Trophoblast cell (in vitro differentiated cells and primary cell): ENCODE data around the gene VMP1.

Experiments
- DNase-seq, 2 donors: peaks; one replicate each; pipeline ENCODE4 v3.0.0-alpha.2; 2016
- H2AFZ ChIP-seq: 2 replicates; pipeline ENCODE4 v1.6.1; 2013; ENCODE audit warnings: low read length, moderate library complexity, mild to moderate bottlenecking; ENCODE audit not compliant: insufficient read depth, poor library complexity
- H2AK5ac ChIP-seq: 2 replicates; pipeline ENCODE4 v1.6.1; 2013; ENCODE audit warnings: mild to moderate bottlenecking, low read length
- H2BK120ac ChIP-seq: 2 replicates; pipeline ENCODE4 v1.6.1; 2013; ENCODE audit warnings: low read length, mild to moderate bottlenecking, moderate library complexity; ENCODE audit not compliant: insufficient read depth, poor library complexity
- H2BK12ac ChIP-seq: 2 replicates; pipeline ENCODE4 v1.6.1; 2013; ENCODE audit warnings: mild to moderate bottlenecking, low read length, moderate library complexity
- H2BK5ac ChIP-seq: 2 replicates; pipeline ENCODE4 v1.6.1; 2013; ENCODE audit warnings: low read length, low read depth, moderate library complexity, mild to moderate bottlenecking; ENCODE audit not compliant: poor library complexity
- H3K14ac ChIP-seq: 2 replicates; pipeline ENCODE4 v1.6.1; 2013; ENCODE audit warnings: mild to moderate bottlenecking, low read length
- H3K18ac ChIP-seq: 2 replicates; pipeline ENCODE4 v1.6.1; 2013; ENCODE audit warnings: mild to moderate bottlenecking, low read length
- H3K23ac ChIP-seq: 2 replicates; pipeline ENCODE4 v1.6.1; 2013; ENCODE audit warnings: low read length
- H3K27ac ChIP-seq: 2 replicates; pipeline ENCODE4 v1.5.1; 2013; ENCODE audit warnings: low read depth, mild to moderate bottlenecking, inconsistent platforms, low read length, moderate library complexity
- H3K27me3 ChIP-seq: 2 replicates; pipeline ENCODE4 v1.6.1; 2013; ENCODE audit warnings: inconsistent platforms, mild to moderate bottlenecking, low read length, moderate library complexity; ENCODE audit not compliant: insufficient read depth
- H3K36me3 ChIP-seq, 2 experiments: 1 replicate in 1 of 2; 2 replicates in 1 of 2; pipeline ENCODE4 v1.6.1; 2013; ENCODE audit warnings: low read length in 2 of 2, mild to moderate bottlenecking in 2 of 2, moderate library complexity in 1 of 2; ENCODE audit not compliant: insufficient read depth in 2 of 2, control insufficient read depth in 1 of 2
- H3K4ac ChIP-seq: 2 replicates; pipeline ENCODE4 v1.6.1; 2013; ENCODE audit warnings: low read depth, mild to moderate bottlenecking, low read length, moderate library complexity
- H3K4me1 ChIP-seq, 2 experiments: 1 replicate in 1 of 2; 2 replicates in 1 of 2; pipeline ENCODE4 v1.6.1; 2013; ENCODE audit warnings: low read length in 2 of 2, mild to moderate bottlenecking in 2 of 2, moderate library complexity in 1 of 2; ENCODE audit not compliant: insufficient read depth in 2 of 2, control insufficient read depth in 1 of 2
- H3K4me2 ChIP-seq: 2 replicates; pipeline ENCODE4 v1.6.1; 2013; ENCODE audit warnings: inconsistent platforms, mild to moderate bottlenecking, low read length, moderate library complexity
- H3K4me3 ChIP-seq: 2 replicates; pipeline ENCODE4 v1.5.1; 2013; ENCODE audit warnings: mild to moderate bottlenecking, low read depth, low read length, inconsistent platforms
- H3K79me1 ChIP-seq: one replicate; pipeline ENCODE4 v1.6.1; 2013; ENCODE audit warnings: low read length
- H3K79me2 ChIP-seq: 2 replicates; pipeline ENCODE4 v1.6.1; 2013; ENCODE audit warnings: low read length, mild to moderate bottlenecking; ENCODE audit not compliant: control insufficient read depth, insufficient read depth, poor library complexity
- H3K9ac ChIP-seq: 2 replicates; pipeline ENCODE4 v1.6.1; 2013; ENCODE audit warnings: mild to moderate bottlenecking, low read length
- H3K9me3 ChIP-seq: 2 replicates; pipeline ENCODE4 v1.6.1; 2013; ENCODE audit warnings: low read depth, mild to moderate bottlenecking, control low read depth, inconsistent platforms, low read length; ENCODE audit not compliant: insufficient read depth
- H4K12ac ChIP-seq: 2 replicates; pipeline ENCODE4 v1.6.1; 2013; ENCODE audit warnings: low read depth, mild to moderate bottlenecking, low read length, moderate library complexity
- H4K8ac ChIP-seq: 2 replicates; pipeline ENCODE4 v1.6.1; 2013; ENCODE audit warnings: low read depth, mild to moderate bottlenecking, low read length, moderate library complexity
- H4K91ac ChIP-seq: one replicate; pipeline ENCODE4 v1.6.1; 2013; ENCODE audit warnings: low read depth, mild to moderate bottlenecking, low read length, moderate library complexity
- WGBS: extraction: QIAGEN DNeasy Blood & Tissue Kit; methylation state at CpG from one replicate; pipeline ENCODE4 v1.1.7; 2013; ENCODE audit warnings: missing lambda C conversion rate; ENCODE audit not compliant: insufficient read length, insufficient coverage; ENCODE audit errors: extremely low coverage; 5-methylcytosine and 5-hydroxymethylcytosine counted together

Gene VMP1

DNA sequence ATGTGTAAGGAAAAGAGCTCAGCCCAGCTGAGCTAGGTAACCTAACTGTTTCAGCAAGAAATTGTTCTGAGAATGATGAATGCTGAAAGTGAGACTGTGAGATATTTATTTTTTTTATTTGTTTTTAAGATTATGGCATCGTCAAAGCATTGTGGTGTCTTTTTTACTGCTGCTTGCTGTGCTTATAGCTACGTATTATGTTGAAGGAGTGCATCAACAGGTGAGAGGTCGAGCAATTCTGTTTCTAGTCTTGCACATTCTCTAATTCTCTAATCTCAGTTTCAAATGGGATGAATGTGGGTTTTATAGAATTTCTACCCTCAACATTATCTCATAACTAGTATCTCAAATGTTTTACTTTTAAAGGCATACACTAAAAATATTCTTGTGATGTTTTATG lies 29.9 kb downstream of the VMP1 start:
- H3K79me1 ChIP-seq = no peaks in the 10 kb centered on the region
- no peak overlapping the region for H3K4ac ChIP-seq
- no peak overlapping the region for H3K9ac ChIP-seq
- no peak overlapping the region for H2AK5ac ChIP-seq
- no peaks in the 10 kb centered on the region for H3K4me1 ChIP-seq
- H4K91ac ChIP-seq = no peak overlapping the region
- 100% methylated on average over 1 of the region's 3 CpGs for WGBS
- peaks cover 0 to 8% of the 10 kb centered on the region in 2 experiments for H3K36me3 ChIP-seq
- no peak overlapping the region for H4K8ac ChIP-seq
- no peaks in the 10 kb centered on the region for H3K27me3 ChIP-seq
- H2BK5ac ChIP-seq = no peak overlapping the region
- no peak overlapping the region for H3K18ac ChIP-seq
- no peak overlapping the region for H3K14ac ChIP-seq
- no peak overlapping the region for H4K12ac ChIP-seq
- H3K4me3 ChIP-seq = no peak overlapping the region
- H3K9me3 ChIP-seq = no peaks in the 10 kb centered on the region
- no peak overlapping the region for H3K4me2 ChIP-seq
- no peak overlapping the region for H2BK12ac ChIP-seq
- no peaks in the 10 kb centered on the region for H3K79me2 ChIP-seq
- no peak overlapping the region for H3K23ac ChIP-seq
- no peak for DNase-seq
- no peak overlapping the region for H2BK120ac ChIP-seq
- no peak overlapping the region for H2AFZ ChIP-seq
- H3K27ac ChIP-seq = no peak overlapping the region

DNA sequence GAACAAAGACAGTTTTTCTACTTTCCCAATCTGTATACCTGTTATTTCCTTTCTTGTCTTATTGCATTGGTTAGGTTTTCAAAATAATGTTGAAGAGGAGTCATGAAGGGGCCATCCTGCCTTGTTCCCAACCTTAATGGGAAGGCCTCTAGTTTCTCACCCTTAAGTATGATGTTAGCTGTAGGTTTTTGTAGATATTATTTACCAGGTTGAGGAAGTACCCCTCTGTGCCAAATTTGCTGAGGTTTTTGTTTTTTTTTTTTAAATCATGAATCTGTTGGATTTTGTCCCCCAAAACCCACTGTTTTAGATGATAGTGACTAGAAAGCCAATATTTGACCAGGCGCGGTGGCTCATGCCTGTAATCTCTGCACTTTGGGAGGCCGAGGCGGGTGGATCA lies 36.4 kb downstream of the VMP1 start:
- Histone ChIP-seq H3K4me1 (no peaks in the 10 kb centered on the region), H2AFZ (no peak overlapping the region), H3K27me3 (no peaks in the 10 kb centered on the region), H3K27ac (no peak overlapping the region), H2BK5ac (no peak overlapping the region), H2AK5ac (no peak overlapping the region), H4K91ac (no peak overlapping the region), H3K14ac (no peak overlapping the region), H3K4ac (no peak overlapping the region), H3K9me3 (peaks cover 2% of the 10 kb centered on the region), H3K23ac (no peak overlapping the region), H2BK120ac (no peak overlapping the region), H3K79me2 (no peaks in the 10 kb centered on the region), H2BK12ac (no peak overlapping the region), H4K8ac (no peak overlapping the region), H3K79me1 (no peaks in the 10 kb centered on the region), H4K12ac (no peak overlapping the region), H3K9ac (no peak overlapping the region), H3K4me2 (no peak overlapping the region), H3K36me3 (peaks cover 2 to 3% of the 10 kb centered on the region in 2 experiments), H3K18ac (no peak overlapping the region), H3K4me3 (no peak overlapping the region)
- DNase-seq = no peak
- no CpG with 5 or more reads among the region's 4 CpGs for WGBS

GRCh38 chr17:59745040-59745439 lies 37.6 kb downstream of the VMP1 start:
- Histone ChIP-seq H3K4me2 (no peak overlapping the region), H3K4me3 (no peak overlapping the region), H3K4me1 (no peaks in the 10 kb centered on the region), H3K9ac (no peak overlapping the region), H3K9me3 (peaks cover 2% of the 10 kb centered on the region), H2BK5ac (no peak overlapping the region), H3K23ac (no peak overlapping the region), H4K12ac (no peak overlapping the region), H3K79me1 (no peaks in the 10 kb centered on the region), H3K27me3 (no peaks in the 10 kb centered on the region), H3K27ac (no peak overlapping the region), H3K4ac (no peak overlapping the region), H4K8ac (no peak overlapping the region), H3K14ac (no peak overlapping the region), H3K36me3 (peaks cover 2 to 3% of the 10 kb centered on the region in 2 experiments), H2BK12ac (no peak overlapping the region), H3K79me2 (no peaks in the 10 kb centered on the region), H2BK120ac (no peak overlapping the region), H2AK5ac (no peak overlapping the region), H3K18ac (no peak overlapping the region), H2AFZ (no peak overlapping the region), H4K91ac (no peak overlapping the region)
- WGBS = no CpG with 5 or more reads among the region's 2 CpGs
- DNase-seq = no peak

DNA sequence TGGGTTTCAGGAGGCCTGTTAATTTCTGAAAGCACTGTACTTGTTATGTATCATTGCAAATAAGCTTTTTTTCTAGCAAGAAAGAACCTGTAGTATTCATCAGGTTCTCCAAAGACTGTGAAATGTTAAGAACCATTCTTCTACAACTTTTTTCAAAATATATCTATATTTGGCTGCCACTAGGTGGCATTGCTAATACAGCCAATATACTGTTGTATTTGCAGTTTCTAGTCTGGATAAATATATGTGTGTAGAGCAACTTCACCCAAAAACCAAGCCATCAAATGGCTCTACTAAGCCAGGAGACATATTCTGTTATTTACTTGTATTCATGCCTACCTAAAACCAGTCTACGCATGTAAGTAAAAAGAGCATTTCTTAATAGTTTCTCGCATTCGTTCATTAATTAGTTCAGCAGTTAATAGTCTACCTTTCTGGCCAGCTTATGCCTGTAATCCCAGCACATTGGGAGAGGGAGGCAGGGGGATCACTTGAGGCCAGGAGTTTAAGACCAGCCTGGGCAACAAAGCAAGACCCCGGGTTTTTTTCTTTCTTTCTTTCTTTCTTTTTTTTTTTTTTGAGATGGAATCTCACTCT lies 39.5 kb downstream of the VMP1 start:
- Histone ChIP-seq H3K79me1 (peaks cover 2% of the 10 kb centered on the region), H4K91ac (no peak overlapping the region), H4K8ac (no peak overlapping the region), H2AK5ac (no peak overlapping the region), H2AFZ (no peak overlapping the region), H3K27ac (no peak overlapping the region), H4K12ac (no peak overlapping the region), H2BK12ac (no peak overlapping the region), H2BK120ac (no peak overlapping the region), H3K9me3 (peaks cover 2% of the 10 kb centered on the region), H3K4me2 (no peak overlapping the region), H3K27me3 (no peaks in the 10 kb centered on the region), H2BK5ac (no peak overlapping the region), H3K9ac (no peak overlapping the region), H3K23ac (no peak overlapping the region), H3K4me3 (no peak overlapping the region), H3K4me1 (no peaks in the 10 kb centered on the region), H3K36me3 (peaks cover 2 to 3% of the 10 kb centered on the region in 2 experiments), H3K14ac (no peak overlapping the region), H3K18ac (no peak overlapping the region), H3K79me2 (no peaks in the 10 kb centered on the region), H3K4ac (no peak overlapping the region)
- WGBS = no CpG with 5 or more reads among the region's 4 CpGs
- peak in 1 of 2 donors; percentile 67 for DNase-seq
